GM21737 (cell line): ENCODE results near the gene ZC3H6.
"Not testable (repeated sequence)": the region's sequence is repeated elsewhere in the genome, so short reads cannot be mapped to it uniquely, and the experiment has no call there.

Experiments
- ATAC-seq: cut with Tn5 transposase; IDR thresholded peaks from one replicate; pipeline ENCODE4 v1.9.1; 2021; ENCODE audit warnings: mild to moderate bottlenecking, moderate library complexity; ENCODE audit not compliant: unreplicated experiment

The ZC3H6 gene

DNA sequence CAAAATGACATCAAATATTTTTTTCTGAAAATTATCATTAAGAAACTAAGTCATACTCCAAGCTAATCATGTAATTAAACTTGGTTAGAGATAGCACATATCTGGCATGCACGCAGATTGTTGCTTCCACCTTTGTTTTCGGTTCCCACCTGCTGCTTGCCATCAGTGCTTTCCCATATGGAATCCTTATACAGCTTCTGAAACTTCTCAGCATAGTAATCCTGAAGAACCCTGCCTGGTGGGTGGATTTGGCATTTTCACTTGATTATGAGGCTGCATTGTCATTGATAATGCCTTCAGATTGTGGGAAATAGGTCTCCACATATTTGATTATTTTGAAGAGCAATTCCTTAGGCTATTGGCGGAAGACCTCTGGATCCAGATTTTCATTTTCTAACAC lies 47.5 kb downstream of the ZC3H6 start:
- no peak for ATAC-seq

DNA sequence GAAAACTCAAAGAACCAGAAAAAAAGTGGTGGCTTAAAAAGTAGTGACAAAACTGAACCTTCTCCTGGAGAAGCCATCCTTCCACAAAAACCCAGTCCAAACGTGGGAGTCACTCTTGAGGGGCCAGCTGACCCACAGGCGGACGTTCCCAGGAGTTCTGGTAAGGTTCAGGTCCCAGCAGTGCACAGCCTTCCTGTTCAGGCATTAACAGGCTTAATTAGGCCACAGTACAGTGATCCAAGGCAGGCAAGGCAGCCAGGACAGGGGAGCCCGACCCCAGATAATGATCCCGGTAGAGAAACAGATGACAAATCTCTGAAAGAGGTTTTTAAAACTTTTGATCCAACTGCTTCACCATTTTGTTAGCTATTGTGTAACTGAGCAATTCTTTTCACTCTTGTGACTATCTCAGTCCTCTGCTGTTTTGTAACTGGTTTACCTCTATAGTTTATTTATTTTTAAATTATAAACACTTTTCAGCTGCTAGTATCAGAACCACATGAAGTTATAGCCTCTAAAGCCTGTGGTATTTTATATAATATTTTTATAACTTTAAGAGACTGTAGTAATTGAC lies 56.8 kb downstream of the ZC3H6 start:
- ATAC-seq = no peak

DNA sequence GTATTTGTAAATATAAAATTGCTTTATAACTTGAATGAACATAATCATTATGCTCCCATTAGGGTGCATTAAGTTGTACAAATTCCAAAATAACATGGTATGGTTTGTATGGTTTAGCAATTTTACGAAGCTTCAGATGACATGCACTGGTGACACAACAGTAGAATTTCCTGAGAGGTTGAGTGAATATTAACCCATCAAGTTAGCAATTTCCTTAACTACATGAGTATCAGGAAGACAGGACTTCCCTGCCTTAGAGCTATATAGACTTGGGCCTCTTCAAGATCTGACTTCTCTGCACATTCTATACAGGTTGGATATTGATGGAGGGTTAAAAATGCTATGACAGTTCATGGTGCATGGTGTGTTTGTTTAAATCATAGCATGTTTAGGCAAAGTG lies 60.2 kb downstream of the ZC3H6 start:
- no peak for ATAC-seq

DNA sequence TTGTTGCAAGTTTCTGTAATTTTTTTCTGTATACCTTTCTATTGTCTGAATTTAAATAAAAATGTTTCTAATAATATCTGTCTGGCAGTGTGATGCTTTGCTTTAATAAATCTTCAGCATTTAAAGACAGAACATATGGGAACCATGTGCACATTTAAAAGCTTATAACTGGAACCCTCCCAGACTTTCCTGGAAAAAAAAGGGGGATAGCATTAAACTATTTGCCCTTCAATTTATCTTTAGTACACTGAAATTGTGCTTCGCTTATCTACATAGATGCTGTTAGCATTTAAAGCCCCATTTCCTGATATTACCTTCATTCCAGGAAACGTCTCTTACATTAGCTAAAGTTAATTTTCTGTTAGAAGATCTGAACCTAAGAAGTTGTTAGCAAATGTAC lies 64.6 kb downstream of the ZC3H6 start:
- ATAC-seq = no peak

DNA sequence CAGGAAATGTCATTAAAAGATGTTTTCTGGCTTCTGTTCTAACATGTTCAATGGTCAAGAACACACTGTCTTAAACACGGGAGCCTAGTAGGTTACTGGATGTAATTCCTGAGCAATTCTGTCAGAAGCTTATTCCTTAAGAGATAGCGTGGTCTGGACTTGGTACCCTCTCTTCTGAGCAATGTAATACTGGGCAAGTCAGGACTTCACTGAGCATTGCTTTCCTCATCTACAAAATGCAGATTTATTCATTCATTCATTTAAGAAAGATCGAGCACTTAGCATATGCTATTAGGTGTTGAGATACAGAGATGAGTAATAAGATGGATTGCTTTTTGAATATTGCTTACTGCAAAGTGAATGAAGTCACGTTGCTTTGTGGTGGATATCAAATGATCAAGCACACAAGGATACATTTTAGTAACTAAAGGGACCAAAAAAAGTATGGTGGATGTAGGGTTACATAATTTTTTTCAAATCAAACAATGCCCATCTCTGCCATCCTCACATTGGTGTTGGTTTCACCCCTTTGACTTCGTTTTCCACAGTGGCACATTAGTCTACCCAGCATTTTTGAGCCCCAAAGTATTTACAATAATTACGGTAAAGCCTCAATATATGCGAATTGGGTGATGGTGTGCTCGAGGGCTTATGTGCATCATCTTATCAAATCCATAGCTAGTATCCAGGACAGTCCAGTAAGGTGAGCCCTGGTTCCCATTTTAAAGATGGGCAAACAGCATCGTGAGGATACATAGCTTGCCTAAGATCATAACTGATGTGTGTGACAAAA lies 65.3 kb downstream of the ZC3H6 start:
- ATAC-seq = no peak

DNA sequence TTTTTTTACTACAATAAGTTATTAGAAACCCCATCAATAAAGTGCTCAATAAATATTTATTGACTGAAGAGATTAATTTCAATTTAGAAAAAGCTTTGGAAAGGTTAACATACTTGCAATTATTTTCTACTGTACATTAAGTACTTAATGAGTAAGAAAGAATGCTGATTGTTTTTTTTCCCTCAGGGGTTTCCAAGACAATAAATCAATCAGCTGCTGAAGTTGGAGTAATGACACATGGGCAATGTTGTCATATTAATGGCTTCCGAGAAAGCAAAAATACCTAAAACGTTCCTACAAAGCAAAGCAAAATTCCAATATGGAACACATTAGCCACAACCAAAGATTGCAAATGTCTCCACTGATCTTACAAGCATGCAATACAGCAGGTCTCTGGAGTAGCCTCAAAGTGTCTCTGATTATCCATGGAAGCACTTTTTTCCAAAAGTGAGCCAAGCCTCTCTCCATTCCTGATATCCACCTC lies 66.7 kb downstream of the ZC3H6 start:
- ATAC-seq = no peak

DNA sequence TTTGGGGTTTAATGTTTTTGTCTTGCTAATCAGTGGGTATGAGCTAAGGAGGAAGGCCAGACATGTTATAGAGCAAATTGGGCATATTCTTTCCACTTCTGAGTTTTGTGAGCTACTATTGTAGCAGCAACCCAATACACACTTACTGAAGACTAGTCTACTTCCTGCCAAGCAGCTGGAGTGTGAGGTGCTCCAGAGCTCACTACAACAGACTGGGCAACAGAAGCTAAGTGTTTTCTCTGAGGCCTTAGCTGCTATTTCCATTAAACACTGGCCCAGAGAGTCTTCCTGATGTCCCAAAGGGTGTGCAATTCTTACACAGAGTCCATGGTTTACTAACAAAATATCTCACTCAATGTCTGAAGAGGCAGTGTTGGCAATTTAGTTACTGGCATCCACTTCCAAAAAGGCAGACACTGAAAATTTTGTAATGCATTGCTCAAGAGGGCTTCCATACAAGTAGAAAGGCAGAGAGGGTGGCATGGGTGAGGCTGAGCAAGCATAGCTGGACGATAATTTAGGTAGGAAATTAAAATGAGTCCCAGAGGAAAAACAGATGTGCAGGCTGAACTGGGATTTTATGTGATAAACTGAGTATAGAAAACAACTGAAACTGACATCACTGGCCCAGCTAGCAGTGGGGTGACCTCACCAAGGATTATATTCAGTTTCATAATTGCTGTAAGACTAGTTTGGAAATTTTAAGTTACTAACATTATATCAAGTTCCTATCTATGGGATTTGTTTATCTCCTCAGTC lies 68.6 kb downstream of the ZC3H6 start:
- no peak for ATAC-seq

DNA sequence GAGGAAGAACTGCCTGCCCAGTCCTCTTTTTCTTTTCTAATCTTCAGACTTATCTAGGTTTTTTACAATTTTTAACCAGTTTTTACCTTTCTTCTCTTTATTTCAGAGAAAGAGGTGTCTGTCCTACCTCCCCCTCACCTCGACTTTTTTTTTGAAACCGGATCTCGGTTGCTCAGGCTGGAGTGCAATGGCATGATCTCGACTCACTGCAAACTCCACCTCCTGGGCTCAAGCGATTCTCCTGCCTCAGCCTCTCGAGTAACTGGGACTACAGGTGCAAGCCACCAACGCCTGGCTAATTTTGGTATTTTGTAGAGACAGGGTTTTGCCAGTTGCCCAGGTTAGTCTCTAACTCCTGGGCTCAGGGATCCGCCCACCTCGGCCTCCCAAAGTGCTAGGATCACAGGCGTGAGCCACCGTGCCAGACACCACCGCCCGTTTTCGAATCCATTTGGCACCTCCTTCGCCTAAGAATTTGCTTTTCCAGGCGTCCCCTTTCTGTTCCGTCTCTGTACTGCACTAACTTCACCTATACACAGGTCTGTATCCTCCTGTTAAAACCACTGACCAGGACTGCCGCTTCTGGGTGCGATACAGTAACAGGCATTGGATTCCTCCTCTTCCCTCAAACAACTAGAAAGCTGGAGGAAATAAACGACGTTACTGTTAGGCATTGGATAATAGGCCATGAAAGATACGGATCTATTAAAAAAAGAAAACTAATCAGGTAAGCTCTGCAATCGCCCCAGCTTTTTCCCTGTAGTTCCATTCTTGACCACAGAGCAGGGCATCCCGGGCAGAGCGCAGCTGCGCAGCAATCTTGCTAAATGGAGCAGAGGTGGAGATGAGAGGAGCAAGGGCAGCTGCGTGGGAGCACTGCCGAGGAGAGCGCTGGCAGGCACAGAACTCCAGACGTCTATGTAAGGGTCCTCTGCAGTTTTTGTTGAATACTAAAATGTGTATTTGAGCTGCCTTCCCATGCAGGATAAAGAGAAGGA lies 69.9 kb downstream of the ZC3H6 start:
- ATAC-seq = no peak

DNA sequence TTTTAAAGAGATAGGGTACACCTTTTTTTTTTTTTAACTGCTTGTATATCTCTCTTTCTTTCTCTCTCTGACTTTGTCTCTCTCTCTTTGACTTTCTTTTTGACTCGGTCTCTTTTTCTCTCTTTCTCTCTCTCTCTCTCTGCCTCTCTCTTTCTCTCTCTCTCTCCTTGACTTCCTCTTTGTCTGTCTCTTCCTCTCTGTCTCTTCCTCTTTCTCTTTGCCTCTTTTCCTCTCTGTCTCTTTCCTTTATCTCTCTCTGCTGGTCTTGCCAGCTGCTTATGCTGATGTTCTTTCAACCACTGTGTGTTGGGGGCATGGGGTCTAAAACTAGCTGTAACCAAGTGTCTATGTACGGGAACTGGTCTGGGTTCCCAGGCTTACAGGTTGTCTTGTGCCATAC lies 76.9 kb downstream of the ZC3H6 start:
- ATAC-seq = not testable (repeated sequence)

DNA sequence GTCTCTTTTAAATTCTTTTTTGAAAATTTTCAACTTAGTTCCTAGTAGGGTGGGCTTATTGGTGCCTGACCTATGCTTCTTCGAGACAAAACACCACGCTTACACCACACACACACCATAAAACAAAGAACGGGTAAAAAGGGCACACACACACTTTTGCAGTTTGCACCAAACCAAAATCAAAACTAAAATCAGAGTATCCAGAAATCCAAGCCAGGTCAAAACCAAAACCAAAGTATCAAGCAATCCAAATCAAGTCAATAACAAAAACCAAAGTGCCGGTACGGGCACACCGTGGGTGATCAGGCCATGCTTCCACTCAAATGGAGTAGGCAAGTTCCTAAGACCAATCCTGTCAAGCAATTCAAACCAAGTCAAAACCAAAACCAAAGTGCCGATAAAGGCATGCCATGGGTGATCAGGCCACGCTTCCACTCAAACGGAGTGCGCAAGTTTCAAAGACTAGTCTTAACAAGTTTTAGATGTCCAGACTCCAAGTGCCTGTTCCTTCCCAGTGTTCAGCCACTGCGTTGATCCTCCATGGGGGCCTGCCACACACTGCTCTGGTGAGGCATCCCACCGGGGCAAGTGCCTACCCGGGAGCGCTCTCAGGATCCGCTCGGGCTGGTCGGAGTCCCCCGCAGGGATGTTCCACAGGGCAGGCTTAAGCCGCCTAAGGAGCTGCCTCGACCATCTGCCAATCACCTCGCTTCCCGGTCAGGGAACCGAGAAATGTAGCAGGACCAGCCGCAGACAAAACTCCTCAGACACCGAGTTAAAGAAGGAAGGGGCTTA lies 77.6 kb downstream of the ZC3H6 start:
- ATAC-seq = not testable (repeated sequence)

DNA sequence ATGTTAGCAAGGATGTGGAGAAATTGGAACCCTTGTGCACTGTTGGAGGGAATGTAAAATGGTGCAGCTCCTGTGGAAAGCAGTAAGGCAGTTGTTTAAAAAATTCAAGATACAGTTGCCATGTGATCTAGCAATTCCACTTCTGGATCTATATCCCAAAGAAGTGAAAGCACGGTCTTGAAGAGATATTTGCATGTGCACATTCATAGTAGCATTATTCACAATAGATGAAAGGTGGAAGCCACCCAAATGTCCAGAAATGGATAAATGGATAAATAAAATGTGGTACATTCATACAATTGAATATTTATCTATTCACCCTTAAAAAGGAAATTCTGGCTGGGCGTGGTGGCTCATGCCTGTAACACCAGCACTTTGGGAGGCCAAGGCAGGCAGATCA lies 78.9 kb downstream of the ZC3H6 start:
- not testable (repeated sequence) for ATAC-seq

DNA sequence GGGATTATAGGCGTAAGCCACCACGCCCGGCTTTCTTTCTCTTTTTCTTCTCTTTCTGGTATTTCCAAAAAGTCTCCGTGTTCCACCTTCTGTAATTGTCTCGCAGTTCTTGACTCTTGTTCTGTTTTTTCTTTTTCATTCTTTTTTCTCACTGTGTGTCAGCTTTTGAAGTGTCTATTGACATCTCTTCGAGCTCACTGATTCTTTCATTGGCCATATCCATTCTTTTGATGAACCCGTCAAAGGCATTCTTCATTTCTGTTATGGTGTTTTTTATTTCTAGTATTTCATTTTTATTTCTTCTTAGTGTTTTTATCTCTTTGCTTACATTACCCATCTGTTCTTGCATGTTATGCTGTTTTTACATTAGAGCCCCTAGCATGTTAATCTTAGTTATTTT lies 84.7 kb downstream of the ZC3H6 start:
- ATAC-seq = not testable (repeated sequence)
